ENCODE data around the gene RIPK3.
"Not testable (repeated sequence)": the region's sequence is repeated elsewhere in the genome, so short reads cannot be mapped to it uniquely, and the experiment has no call there.

Gene RIPK3

DNA sequence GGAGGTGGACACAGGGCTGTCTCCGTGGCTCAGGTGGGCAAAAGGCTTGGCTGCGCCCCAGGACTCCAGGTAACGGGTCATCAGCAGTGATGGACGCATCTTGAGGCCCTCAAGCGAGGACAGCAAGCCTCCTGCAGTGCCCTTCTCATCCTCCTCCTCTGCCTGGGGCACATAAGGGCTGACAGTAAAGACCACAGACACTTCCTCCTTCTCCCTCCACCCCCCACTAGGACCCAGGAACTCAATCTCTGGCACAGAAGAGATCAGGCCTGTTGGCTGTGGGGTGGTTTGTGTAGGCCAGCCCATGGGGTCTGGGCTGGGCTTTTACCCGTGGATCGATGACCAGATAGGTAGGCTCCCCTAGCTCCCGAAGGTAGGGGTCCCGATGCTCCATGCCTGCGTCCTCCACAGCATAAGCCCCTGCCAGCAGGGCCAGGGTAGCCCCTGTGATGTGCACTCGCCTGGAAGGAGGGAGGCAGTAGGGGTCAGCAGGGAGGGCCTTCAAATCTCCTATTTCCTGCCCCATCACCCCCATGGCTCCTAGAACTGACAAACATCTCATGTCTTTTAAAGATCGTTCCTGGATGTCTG lies 10.6 kb downstream of the RIPK3 start:
- H3K4me3 ChIP-seq (ENCODE audit: low read length) = no peak overlapping the region
- no peak for DNase-seq (ENCODE audit: low read depth)
- TF ChIP-seq, protein P1, sequence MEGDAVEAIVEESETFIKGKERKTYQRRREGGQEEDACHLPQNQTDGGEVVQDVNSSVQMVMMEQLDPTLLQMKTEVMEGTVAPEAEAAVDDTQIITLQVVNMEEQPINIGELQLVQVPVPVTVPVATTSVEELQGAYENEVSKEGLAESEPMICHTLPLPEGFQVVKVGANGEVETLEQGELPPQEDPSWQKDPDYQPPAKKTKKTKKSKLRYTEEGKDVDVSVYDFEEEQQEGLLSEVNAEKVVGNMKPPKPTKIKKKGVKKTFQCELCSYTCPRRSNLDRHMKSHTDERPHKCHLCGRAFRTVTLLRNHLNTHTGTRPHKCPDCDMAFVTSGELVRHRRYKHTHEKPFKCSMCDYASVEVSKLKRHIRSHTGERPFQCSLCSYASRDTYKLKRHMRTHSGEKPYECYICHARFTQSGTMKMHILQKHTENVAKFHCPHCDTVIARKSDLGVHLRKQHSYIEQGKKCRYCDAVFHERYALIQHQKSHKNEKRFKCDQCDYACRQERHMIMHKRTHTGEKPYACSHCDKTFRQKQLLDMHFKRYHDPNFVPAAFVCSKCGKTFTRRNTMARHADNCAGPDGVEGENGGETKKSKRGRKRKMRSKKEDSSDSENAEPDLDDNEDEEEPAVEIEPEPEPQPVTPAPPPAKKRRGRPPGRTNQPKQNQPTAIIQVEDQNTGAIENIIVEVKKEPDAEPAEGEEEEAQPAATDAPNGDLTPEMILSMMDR (conservative IDR thresholded peaks at IDR 0.05; ENCODE audit: low read depth, low read length) = no peak

DNA sequence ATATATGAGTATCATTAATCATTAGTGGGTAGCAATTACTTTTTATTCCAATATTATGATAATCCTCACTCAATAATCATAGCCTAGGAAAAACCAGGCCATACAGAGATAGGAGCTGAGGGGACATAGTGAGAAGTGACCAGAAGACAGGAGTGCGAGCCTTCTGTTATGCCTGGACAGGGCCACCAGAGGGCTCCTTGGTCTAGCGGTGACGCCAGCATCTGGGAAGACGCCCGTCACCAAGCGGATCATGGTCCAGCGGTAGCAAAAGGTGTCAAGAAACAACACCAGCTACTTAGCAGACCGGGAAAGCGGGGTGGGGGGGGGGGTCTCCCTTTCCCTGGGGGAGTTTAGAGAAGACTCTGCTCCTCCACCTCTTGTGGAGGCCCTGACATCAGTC lies 11.9 kb downstream of the RIPK3 start:
- TF ChIP-seq, protein P1 (conservative IDR thresholded peaks at IDR 0.05; ENCODE audit: low read depth, low read length) = peak; percentile 38
- H3K4me3 ChIP-seq (ENCODE audit: low read length); DNase-seq (ENCODE audit: low read depth): not testable (repeated sequence)

DNA sequence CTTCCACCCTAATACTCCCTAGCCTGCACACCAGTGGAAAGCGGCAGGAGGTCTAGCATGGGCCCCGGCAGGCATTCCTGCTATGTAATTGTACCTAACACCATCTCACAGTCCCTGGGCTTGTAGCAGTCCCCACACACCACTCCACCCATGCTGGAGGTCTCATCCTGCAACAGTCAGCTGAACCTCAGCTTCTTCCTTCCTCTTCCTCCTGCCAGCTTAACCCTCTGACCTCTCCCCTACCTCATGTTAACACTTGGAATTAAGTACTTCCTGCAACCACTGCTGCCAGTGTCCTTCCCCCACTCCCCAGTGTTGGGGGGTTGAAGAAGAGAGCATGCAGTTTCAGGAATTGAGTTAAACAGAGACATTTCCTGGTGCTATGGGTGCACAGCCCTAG lies 12.5 kb downstream of the RIPK3 start:
- DNase-seq (ENCODE audit: low read depth) = no peak
- TF ChIP-seq, protein P1 (conservative IDR thresholded peaks at IDR 0.05; ENCODE audit: low read depth, low read length) = no peak
- H3K4me3 ChIP-seq (ENCODE audit: low read length) = no peak overlapping the region

DNA sequence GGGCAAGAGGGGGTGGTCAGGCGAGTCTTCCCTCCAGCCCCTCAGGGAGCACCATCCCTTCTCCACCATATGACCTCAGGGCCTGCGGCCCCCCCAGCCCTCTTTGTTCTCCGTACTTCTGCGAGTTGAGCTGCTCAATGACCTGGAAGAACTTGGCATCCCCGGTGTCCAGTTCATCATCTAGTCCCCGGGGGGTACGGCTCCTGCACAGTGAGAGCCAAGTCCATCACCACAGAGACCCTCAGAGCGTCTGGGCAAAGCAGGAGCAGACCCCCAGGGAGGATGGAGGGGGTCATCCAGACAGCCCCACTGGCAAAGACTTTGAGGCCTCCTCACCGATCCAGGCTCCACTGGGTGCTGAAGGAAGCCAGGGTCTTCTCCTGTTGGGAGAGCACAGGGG lies 13.8 kb downstream of the RIPK3 start:
- no peak overlapping the region for H3K4me3 ChIP-seq (ENCODE audit: low read length)
- TF ChIP-seq, protein P1 (conservative IDR thresholded peaks at IDR 0.05; ENCODE audit: low read depth, low read length) = no peak
- no peak for DNase-seq (ENCODE audit: low read depth)

DNA sequence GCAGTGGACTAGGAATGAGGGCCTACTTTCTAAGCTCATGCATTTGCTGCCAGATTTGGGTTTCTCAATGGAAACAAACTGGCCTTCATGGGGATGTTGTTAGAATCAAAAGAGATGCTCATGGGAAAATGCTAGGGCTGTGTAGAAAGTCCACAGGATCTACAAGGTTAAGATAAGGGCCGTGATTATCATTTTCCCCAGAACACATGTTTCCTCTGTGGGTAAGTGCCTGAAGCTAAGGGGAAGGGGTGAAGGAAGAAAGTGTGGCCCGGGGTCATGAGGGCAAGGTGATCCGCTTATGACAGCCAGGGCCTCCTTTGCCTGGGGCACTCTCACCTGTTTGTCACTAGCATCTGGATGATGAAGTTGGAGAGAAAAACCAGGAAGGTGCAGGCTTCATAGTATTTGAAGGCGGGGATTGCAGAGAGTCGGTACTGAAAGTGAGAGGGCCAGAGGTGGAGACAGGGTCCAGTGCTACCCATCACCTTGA lies 14.7 kb downstream of the RIPK3 start:
- DNase-seq (ENCODE audit: low read depth) = no peak
- no peak overlapping the region for H3K4me3 ChIP-seq (ENCODE audit: low read length)
- TF ChIP-seq, protein P1 (conservative IDR thresholded peaks at IDR 0.05; ENCODE audit: low read depth, low read length) = no peak

DNA sequence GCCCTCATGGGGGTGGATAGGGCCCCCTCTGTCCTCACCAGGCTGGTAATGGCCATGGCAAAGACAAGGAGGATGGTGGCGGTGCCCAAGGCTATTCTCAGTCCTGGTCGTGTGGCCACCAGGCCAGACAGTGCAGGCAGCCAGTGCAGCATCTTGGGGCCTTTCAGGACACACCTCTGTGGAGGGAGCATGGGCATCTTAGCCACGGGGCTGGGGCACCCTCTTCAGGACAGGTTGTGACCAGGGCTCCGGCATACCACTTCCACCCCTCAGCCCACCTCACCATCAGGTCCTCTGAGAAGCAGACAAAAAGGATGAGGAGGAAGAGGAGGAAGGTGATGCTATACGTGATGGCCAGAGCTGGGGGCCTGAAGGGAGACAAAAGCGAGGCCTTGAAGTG lies 15.8 kb downstream of the RIPK3 start:
- no peak overlapping the region for H3K4me3 ChIP-seq (ENCODE audit: low read length)
- DNase-seq (ENCODE audit: low read depth) = no peak
- TF ChIP-seq, protein P1 (conservative IDR thresholded peaks at IDR 0.05; ENCODE audit: low read depth, low read length) = no peak

DNA sequence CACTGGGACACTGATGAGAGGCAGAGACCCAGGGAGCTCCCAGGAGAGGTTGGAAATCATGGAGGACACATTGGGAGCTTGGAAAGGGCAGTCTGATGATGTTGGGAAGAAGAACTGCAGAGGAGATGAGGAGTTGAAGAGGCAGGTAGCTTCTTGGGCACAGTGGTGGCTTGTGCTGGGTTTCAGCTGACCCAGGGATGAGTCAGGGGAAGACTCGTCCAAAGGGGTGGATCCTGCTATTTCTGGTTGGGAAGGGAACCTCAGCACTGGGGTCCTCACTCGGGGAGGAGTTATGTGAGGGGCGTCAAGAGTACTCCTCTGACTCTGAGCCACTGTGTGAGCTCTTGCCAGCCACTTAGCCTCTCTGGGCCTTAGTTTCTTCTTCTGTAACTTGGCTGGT lies 16.4 kb downstream of the RIPK3 start:
- H3K4me3 ChIP-seq (ENCODE audit: low read length) = no peak overlapping the region
- DNase-seq (ENCODE audit: low read depth) = no peak
- TF ChIP-seq, protein P1 (conservative IDR thresholded peaks at IDR 0.05; ENCODE audit: low read depth, low read length) = no peak
